GM23248 (cell line): ENCODE data around the gene DENND1A. TPM values are rescaled to one million over a fixed set of nuclear protein-coding genes. Genes with fewer than 3 reads are reported as not detected.

Source experiments
- DNase-seq: peaks from one replicate; pipeline ENCODE4 v3.0.0-alpha.2; 2015
- H2AFZ ChIP-seq: fragments of 200-600 bp; sonication (generic); 2 replicates; pipeline ENCODE4 v1.6.1; 2016; ENCODE audit warnings: antibody characterized with exemption
- H3F3A ChIP-seq: fragments of 200-600 bp; sonication (generic); 2 replicates; pipeline ENCODE4 v1.6.1; 2016; ENCODE audit warnings: mild to moderate bottlenecking, antibody characterized with exemption, mixed run types; ENCODE audit not compliant: insufficient read depth
- H3K27ac ChIP-seq: fragments of 200-600 bp; sonication (generic); 2 replicates; pipeline ENCODE4 v1.5.1; 2016; ENCODE audit warnings: mild to moderate bottlenecking
- H3K27me3 ChIP-seq: fragments of 200-600 bp; sonication (generic); replicated peaks from 2 replicates; pipeline ENCODE4 v1.6.1; 2016; ENCODE audit warnings: mild to moderate bottlenecking; ENCODE audit not compliant: insufficient read depth
- H3K36me3 ChIP-seq: fragments of 200-600 bp; sonication (generic); 2 replicates; pipeline ENCODE4 v1.6.1; 2016; ENCODE audit warnings: low read depth, mild to moderate bottlenecking
- H3K4me1 ChIP-seq: fragments of 200-600 bp; sonication (generic); 2 replicates; pipeline ENCODE4 v1.6.1; 2016; ENCODE audit warnings: mild to moderate bottlenecking; ENCODE audit not compliant: insufficient read depth
- H3K4me2 ChIP-seq: fragments of 200-600 bp; sonication (generic); one replicate; pipeline ENCODE4 v1.6.1; 2016; ENCODE audit warnings: mild to moderate bottlenecking; ENCODE audit not compliant: unreplicated experiment
- H3K4me3 ChIP-seq: fragments of 200-600 bp; sonication (generic); 2 replicates; pipeline ENCODE4 v1.5.1; 2016; ENCODE audit warnings: mild to moderate bottlenecking
- H3K79me2 ChIP-seq: fragments of 200-600 bp; sonication (generic); 2 replicates; pipeline ENCODE4 v1.6.1; 2016; ENCODE audit warnings: mild to moderate bottlenecking; ENCODE audit not compliant: insufficient read depth
- H3K9ac ChIP-seq: fragments of 200-600 bp; sonication (generic); 2 replicates; pipeline ENCODE4 v1.6.1; 2016; ENCODE audit warnings: mild to moderate bottlenecking
- H3K9me2 ChIP-seq: fragments of 200-600 bp; sonication (generic); 2 replicates; pipeline ENCODE4 v1.6.1; 2016; ENCODE audit warnings: mixed run types, mild to moderate bottlenecking, moderate library complexity; ENCODE audit not compliant: insufficient read depth
- H3K9me3 ChIP-seq: fragments of 200-600 bp; sonication (generic); one replicate; pipeline ENCODE4 v1.6.1; 2017; ENCODE audit warnings: low read depth
- H4K20me1 ChIP-seq: fragments of 200-600 bp; sonication (generic); 2 replicates; pipeline ENCODE4 v1.6.0; 2016; ENCODE audit not compliant: insufficient read depth
- EZH2 ChIP-seq: fragments of 200-600 bp; sonication (generic); IDR thresholded peaks from 2 replicates; pipeline ENCODE4 v1.6.1; 2018; ENCODE audit warnings: antibody characterized with exemption, mild to moderate bottlenecking; ENCODE audit not compliant: insufficient read depth, poor library complexity, severe bottlenecking
- EZH2phosphoT487 ChIP-seq: fragments of 200-600 bp; sonication (generic); IDR thresholded peaks from 2 replicates; pipeline ENCODE4 v1.6.1; 2018; ENCODE audit warnings: antibody characterized with exemption, moderate library complexity, mild to moderate bottlenecking, low read depth; ENCODE audit not compliant: insufficient read depth
- WGBS, 2 experiments: methylation state at CpG; one replicate each; pipeline ENCODE4 v1.1.6; 2015 to 2017; ENCODE audit warnings: low lambda C conversion rate in 2 of 2, low coverage in 1 of 2; ENCODE audit errors: missing lambda C conversion rate in 2 of 2; 5-methylcytosine and 5-hydroxymethylcytosine counted together
- in situ Hi-C: fragments of 300-500 bp; cut with MboI; formaldehyde crosslinking; loops from 2 replicates; pipeline ENCODE4 v1.15.0; 2020
- polyA plus RNA-seq: library from polyadenylated mRNA; unstranded; fragments of >200 nt; fragmentation: Nextera tagmentation; extraction: Ambion mirVana; gene quantifications from 2 replicates; pipeline ENCODE4 v1.2.1, GENCODE V29; 2016
- total RNA-seq: library from RNA; depleted of rRNA; stranded (reverse); fragments of >200 nt; shearing (Covaris generic); gene quantifications from 2 replicates; pipeline ENCODE4 v1.2.3, GENCODE V29; 2014

Gene DENND1A
- total and polyA plus RNA-seq, 2 experiments from 2014 or later = 13.2 to 16.4 TPM

DNA sequence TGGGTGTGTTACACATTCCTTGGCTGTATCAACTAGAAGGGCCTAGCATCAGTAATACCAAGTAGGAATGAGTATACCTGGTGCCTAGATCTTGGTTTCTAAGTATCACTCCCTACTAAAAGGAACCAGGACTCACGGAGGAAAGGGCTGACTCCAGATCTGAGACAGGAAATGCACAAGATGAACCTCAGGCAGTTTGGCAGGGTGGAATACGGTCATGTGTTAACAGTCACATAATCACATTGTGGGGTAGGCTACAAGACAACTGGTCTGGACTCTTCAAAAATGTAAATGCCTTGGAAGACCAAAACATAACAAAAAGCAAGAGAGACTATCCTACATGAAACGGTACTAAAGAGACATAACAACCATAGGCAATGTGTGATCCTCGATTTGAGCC, 415.2 kb downstream of the DENND1A start:
- no peak for TF ChIP-seq EZH2phosphoT487
- TF ChIP-seq EZH2 = no peak
- Histone ChIP-seq H3K9me3 (no peaks in the 10 kb centered on the region), H2AFZ (no peak overlapping the region), H3F3A (no peaks in the 10 kb centered on the region), H3K9ac (no peak overlapping the region), H3K9me2 (no peaks in the 10 kb centered on the region), H3K4me3 (no peak overlapping the region), H3K79me2 (no peaks in the 10 kb centered on the region), H3K4me1 (no peaks in the 10 kb centered on the region), H3K36me3 (no peaks in the 10 kb centered on the region), H4K20me1 (no peaks in the 10 kb centered on the region), H3K27ac (no peak overlapping the region), H3K4me2 (no peak overlapping the region), H3K27me3 (no peaks in the 10 kb centered on the region)
- in situ Hi-C loops = no loop called here
- no peak for DNase-seq
- WGBS, 2 experiments = 89 to 97% methylated on average over 4 of the region's 4 CpGs

DNA sequence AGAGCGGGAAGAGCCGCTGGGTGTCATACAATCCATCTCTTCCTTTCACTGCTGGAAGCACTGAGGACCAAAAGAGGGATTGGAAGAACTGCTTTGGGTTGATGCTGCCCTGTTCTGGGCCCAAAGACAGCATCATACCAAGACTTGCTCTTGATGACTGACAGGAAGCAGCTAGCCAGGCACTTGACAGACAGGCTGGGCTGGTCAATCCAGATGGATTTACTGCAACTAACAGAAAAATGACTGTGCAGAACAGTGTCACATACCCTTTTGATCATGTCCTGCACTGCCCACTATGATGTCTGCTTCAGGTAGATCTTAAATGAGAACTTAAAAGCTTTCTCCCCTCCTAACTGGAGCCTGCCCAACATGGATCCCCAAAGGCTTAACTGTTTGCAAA, 416.4 kb downstream of the DENND1A start:
- Histone ChIP-seq H3K9me3 (no peaks in the 10 kb centered on the region), H2AFZ (no peak overlapping the region), H3K4me1 (no peaks in the 10 kb centered on the region), H3K9ac (no peak overlapping the region), H3K27me3 (no peaks in the 10 kb centered on the region), H3K4me3 (no peak overlapping the region), H3K79me2 (no peaks in the 10 kb centered on the region), H3F3A (no peaks in the 10 kb centered on the region), H3K36me3 (no peaks in the 10 kb centered on the region), H4K20me1 (no peaks in the 10 kb centered on the region), H3K9me2 (no peaks in the 10 kb centered on the region), H3K4me2 (no peak overlapping the region), H3K27ac (no peak overlapping the region)
- TF ChIP-seq EZH2 = no peak
- TF ChIP-seq EZH2phosphoT487 = no peak
- WGBS, 2 experiments = 97 to 100% methylated on average over 2 of the region's 2 CpGs
- in situ Hi-C loops = no loop called here
- DNase-seq = no peak

DNA sequence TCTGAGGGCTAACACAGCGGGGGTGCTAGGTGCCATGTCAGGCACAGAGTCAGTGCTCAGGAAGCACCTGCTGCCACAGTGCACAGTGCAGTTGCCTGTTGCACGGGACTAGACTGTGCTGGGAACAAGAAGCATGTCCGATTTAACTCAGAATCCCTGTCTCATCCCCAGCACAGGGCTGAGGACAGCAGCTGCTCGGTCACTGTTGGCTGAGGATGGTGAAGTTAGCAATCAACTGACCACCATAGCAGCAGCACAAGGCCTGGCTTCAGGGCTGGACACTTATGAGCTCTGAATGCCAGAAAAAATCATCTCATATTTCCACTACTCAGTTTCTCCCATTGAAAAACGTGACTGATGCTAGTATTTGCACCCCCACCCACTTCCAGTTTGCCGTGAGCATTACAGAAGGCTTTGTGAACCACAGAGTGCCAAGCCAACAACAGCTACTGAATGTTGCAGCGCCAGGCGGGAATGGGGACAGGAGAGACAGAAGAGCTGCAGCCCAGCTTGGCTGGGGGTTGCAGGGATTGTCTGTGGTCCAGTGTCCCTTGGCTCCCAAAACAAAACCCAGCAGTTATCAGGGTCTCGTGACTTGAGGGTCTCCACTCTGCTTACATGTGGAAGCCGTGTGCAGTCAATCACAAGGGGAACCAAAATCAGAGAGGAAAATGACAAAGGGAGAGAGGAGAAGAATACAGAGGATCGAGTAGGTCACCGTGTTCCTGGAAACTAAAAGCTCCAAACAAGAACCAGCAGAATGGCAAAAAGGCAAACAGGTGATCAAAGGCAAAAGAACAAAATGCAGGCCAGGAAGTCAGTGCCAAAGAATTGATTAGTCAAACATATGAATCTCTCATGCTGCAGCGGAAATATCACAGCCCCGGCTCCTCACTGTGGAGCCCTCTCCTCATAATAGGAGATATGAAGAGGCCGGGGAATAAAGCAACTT, 418.3 kb downstream of the DENND1A start:
- Histone ChIP-seq H3K9ac (no peak overlapping the region), H3K9me3 (no peaks in the 10 kb centered on the region), H3K4me2 (no peak overlapping the region), H4K20me1 (no peaks in the 10 kb centered on the region), H3K4me1 (no peaks in the 10 kb centered on the region), H3K9me2 (no peaks in the 10 kb centered on the region), H3K27me3 (no peaks in the 10 kb centered on the region), H2AFZ (no peak overlapping the region), H3K79me2 (no peaks in the 10 kb centered on the region), H3F3A (no peaks in the 10 kb centered on the region), H3K36me3 (no peaks in the 10 kb centered on the region), H3K4me3 (no peak overlapping the region), H3K27ac (no peak overlapping the region)
- DNase-seq = no peak
- in situ Hi-C loops = no loop called here
- no peak for TF ChIP-seq EZH2
- TF ChIP-seq EZH2phosphoT487 = no peak
- WGBS, 2 experiments = 81 to 82% methylated on average over 15 of the region's 15 CpGs

DNA sequence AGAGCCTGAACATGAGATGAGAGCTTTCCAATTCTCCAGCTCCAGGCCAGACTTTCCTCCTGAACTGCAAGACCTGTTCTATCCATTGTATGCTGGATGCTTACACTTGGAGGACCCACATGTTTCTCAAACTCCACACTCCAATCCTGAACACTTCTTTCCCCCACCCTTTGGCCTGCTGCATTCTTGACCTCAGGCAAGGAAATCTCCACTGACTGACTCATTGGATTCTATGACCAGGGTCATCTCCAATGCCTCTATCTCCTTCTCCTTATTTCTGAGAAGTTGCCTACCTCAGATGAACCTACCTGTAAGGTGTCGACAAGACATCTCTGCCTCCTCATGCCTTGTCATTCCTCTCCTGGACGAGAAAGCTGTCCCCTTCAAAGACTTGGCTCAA, 420.3 kb downstream of the DENND1A start:
- Histone ChIP-seq H3K4me3 (no peak overlapping the region), H3K79me2 (no peaks in the 10 kb centered on the region), H3K4me1 (no peaks in the 10 kb centered on the region), H3K9ac (no peak overlapping the region), H2AFZ (no peak overlapping the region), H3K36me3 (no peaks in the 10 kb centered on the region), H3K9me3 (no peaks in the 10 kb centered on the region), H3K4me2 (no peak overlapping the region), H3K27ac (no peak overlapping the region), H3K9me2 (no peaks in the 10 kb centered on the region), H4K20me1 (no peaks in the 10 kb centered on the region), H3F3A (no peaks in the 10 kb centered on the region), H3K27me3 (no peaks in the 10 kb centered on the region)
- in situ Hi-C loops = no loop called here
- no peak for DNase-seq
- WGBS, 2 experiments = 95 to 100% methylated on average over 2 of the region's 2 CpGs
- TF ChIP-seq EZH2phosphoT487 (no peak), EZH2 (no peak)
